ENCODE data around the gene TNK1.

DNA sequence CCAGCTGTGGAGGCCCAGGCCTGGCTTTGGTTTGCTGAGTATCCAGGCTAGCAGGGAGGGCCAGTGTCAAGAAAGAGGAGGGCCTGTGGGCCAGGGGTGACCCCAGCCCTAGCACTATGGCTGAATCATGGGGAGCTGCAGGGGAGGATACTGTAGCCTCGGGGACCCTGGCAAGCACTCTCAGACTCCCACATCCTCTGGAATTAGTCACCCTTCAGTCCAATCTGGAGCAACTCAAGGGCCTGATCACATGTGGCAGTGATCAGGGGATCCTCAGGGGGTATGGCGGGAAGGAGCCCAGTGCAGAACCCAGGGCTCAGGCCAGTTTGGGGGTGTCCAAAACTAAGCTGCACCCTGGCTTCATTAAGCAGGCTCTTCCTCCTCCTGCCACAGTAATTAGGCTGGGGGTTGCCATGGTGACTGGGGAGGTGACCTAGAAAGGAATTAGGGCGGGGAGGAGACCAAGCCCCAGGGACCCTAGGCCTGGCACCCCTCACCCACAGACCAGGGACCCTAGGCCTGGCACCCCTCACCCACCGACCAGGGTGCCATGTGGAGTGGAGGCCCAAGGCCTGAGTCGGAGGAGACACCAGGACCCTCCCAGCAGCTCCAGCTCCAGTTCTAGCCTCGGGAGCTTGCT lies 32.6 kb downstream of the TNK1 start:
- TF ChIP-seq, protein P1, sequence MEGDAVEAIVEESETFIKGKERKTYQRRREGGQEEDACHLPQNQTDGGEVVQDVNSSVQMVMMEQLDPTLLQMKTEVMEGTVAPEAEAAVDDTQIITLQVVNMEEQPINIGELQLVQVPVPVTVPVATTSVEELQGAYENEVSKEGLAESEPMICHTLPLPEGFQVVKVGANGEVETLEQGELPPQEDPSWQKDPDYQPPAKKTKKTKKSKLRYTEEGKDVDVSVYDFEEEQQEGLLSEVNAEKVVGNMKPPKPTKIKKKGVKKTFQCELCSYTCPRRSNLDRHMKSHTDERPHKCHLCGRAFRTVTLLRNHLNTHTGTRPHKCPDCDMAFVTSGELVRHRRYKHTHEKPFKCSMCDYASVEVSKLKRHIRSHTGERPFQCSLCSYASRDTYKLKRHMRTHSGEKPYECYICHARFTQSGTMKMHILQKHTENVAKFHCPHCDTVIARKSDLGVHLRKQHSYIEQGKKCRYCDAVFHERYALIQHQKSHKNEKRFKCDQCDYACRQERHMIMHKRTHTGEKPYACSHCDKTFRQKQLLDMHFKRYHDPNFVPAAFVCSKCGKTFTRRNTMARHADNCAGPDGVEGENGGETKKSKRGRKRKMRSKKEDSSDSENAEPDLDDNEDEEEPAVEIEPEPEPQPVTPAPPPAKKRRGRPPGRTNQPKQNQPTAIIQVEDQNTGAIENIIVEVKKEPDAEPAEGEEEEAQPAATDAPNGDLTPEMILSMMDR (IDR thresholded peaks at IDR 0.05 in 8 of 11, conservative IDR thresholded peaks at IDR 0.05 in 3 of 11): no peak
- TF ChIP-seq POLR2A (IDR thresholded peaks at IDR 0.05): no peak
